Body of pancreas (tissue), 4 donors: ENCODE measurements around the gene FBXO11. TPM values are rescaled to one million over a fixed set of nuclear protein-coding genes. Genes with fewer than 3 reads are reported as not detected.

Experiments
- ATAC-seq: fragments of 150-250 bp; one replicate; pipeline ENCODE4 v1.9.1; 2016
- DNase-seq, 4 donors: peaks; one replicate each; pipeline ENCODE4 v3.0.0-alpha.2; 2019
- H3K27ac ChIP-seq, 4 donors: fragments of 200-600 bp; sonication (generic); 1 replicate in 3 of 4; 2 replicates in 1 of 4; pipeline versions ENCODE4 v1.5.1 to v1.6.1; 2016 to 2019; ENCODE audit warnings: mild to moderate bottlenecking in 1 of 4, mixed read lengths in 1 of 4, moderate library complexity in 1 of 4
- H3K27me3 ChIP-seq, 2 donors: fragments of 200-600 bp; sonication (generic); one replicate each; pipeline ENCODE4 v1.6.0; 2016; ENCODE audit warnings: mild to moderate bottlenecking in 1 of 2
- H3K36me3 ChIP-seq, 2 donors: fragments of 200-600 bp; sonication (generic); replicated peaks in 1 of 2; 2 replicates each; pipeline ENCODE4 v1.5.1; 2016; ENCODE audit warnings: low read depth in 2 of 2; ENCODE audit not compliant: insufficient read depth in 1 of 2
- H3K4me1 ChIP-seq: fragments of 200-600 bp; sonication (generic); one replicate; pipeline ENCODE4 v1.6.0; 2016
- H3K4me3 ChIP-seq, 2 donors: fragments of 200-600 bp; sonication (generic); 1 replicate in 1 of 2; 2 replicates in 1 of 2; pipeline ENCODE4 v1.5.1; 2016 to 2019
- H3K9me3 ChIP-seq, 3 donors: fragments of 200-600 bp; sonication (generic); 1 replicate in 2 of 3; 2 replicates in 1 of 3; pipeline ENCODE4 v1.5.1; 2016
- CTCF ChIP-seq, 7 experiments: fragments of 450-650 bp in 4 of 7; fragments of 200-600 bp in 3 of 7; sonication (generic) in 3 of 7; IDR thresholded peaks; one replicate each; pipeline ENCODE4 v1.5.1; 2016 to 2019; ENCODE audit warnings: antibody characterized with exemption in 7 of 7
- POLR2A ChIP-seq, 3 donors: fragments of 450-650 bp; IDR thresholded peaks; one replicate each; pipeline ENCODE4 v1.6.1; 2016; ENCODE audit warnings: antibody characterized with exemption in 3 of 3, mild to moderate bottlenecking in 2 of 3
- WGBS, 2 donors: methylation state at CpG; one replicate each; pipeline ENCODE4 v1.1.5; 2017; 5-methylcytosine and 5-hydroxymethylcytosine counted together
- intact Hi-C: fragments of 100-400 bp; cut with DNase I; formaldehyde crosslinking; loops from one replicate; pipeline ENCODE4 v1.15.1; 2023
- total RNA-seq, 2 donors: library from RNA; depleted of rRNA; stranded (reverse); fragments of >200 nt; gene quantifications; one replicate each; pipeline ENCODE4 v1.1.0, GENCODE V29; 2016

FBXO11 gene
- total RNA-seq, 2 donors from 2014 or later: 25.1 to 41.0 TPM

GRCh38 chr2:47798631-47799030 lies 107.7 kb downstream of the FBXO11 start:
- TF ChIP-seq POLR2A (IDR thresholded peaks at IDR 0.05) (no peak), CTCF (IDR thresholded peaks at IDR 0.05) (no peak)
- no peaks in the 10 kb centered on the region for H3K4me1 ChIP-seq
- ATAC-seq (no peak), DNase-seq (no peak)
- H3K36me3 ChIP-seq: peaks cover 0 to 26% of the 10 kb centered on the region in 2 donors
- intact Hi-C loops: no loop called here
- no peaks in the 10 kb centered on the region for H3K27me3 ChIP-seq
- H3K9me3 ChIP-seq: no peaks in the 10 kb centered on the region
- no peak overlapping the region for H3K4me3 ChIP-seq
- H3K27ac ChIP-seq: peak overlapping the region in 1 of 4 donors; percentile 20
- 64 to 90% methylated on average over 6 of the region's 6 CpGs for WGBS, 2 donors

GRCh38 chr2:47796090-47796697 lies 110.1 kb downstream of the FBXO11 start:
- intact Hi-C loops: no loop called here
- H3K4me3 ChIP-seq: no peak overlapping the region
- H3K27me3 ChIP-seq: no peaks in the 10 kb centered on the region
- no peak for ATAC-seq
- peaks cover 3% of the 10 kb centered on the region for H3K4me1 ChIP-seq
- H3K36me3 ChIP-seq: peaks cover 0 to 16% of the 10 kb centered on the region in 2 donors
- no peaks in the 10 kb centered on the region for H3K9me3 ChIP-seq
- no peak for DNase-seq
- TF ChIP-seq CTCF (IDR thresholded peaks at IDR 0.05) (no peak), POLR2A (IDR thresholded peaks at IDR 0.05) (no peak)
- H3K27ac ChIP-seq: no peak overlapping the region
- WGBS, 2 donors: 79 to 88% methylated on average over 2 of the region's 2 CpGs

DNA sequence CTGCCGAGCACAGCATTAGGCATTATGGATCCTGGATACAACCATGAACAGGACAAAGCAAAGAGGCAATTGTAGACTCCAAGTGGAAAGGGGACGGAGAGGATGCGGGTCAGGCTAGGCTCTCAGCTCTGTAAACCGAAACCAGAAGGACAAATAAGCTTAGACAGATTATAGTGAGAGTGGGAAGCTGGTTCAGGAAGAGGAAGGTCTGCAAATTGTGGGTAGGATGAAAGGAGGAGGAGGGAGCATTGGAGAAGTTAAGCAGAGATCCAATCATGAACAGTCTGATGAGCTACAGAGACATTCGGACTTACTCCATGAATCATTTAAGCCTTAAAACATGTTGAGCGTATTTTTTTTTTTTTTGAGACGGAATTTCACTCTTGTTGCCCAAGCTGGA lies 120.3 kb downstream of the FBXO11 start:
- no peak for ATAC-seq
- no peaks in the 10 kb centered on the region for H3K36me3 ChIP-seq
- peaks cover 39% of the 10 kb centered on the region for H3K4me1 ChIP-seq
- H3K4me3 ChIP-seq: no peak overlapping the region
- no peak for DNase-seq
- H3K27me3 ChIP-seq: no peaks in the 10 kb centered on the region
- no peaks in the 10 kb centered on the region for H3K9me3 ChIP-seq
- intact Hi-C loops: no loop called here
- TF ChIP-seq POLR2A (IDR thresholded peaks at IDR 0.05) (no peak), CTCF (IDR thresholded peaks at IDR 0.05) (no peak)
- no peak overlapping the region for H3K27ac ChIP-seq
- WGBS, 2 donors: 65 to 88% methylated on average over 7 of the region's 7 CpGs

GRCh38 chr2:47784352-47784851 lies 121.9 kb downstream of the FBXO11 start:
- Histone ChIP-seq H3K27me3 (no peaks in the 10 kb centered on the region), H3K36me3 (no peaks in the 10 kb centered on the region), H3K9me3 (no peaks in the 10 kb centered on the region), H3K27ac (peak overlapping the region; percentile 92 to 97 (median 94)), H3K4me3 (peak overlapping the region in 1 of 2 donors; percentile 77), H3K4me1 (peaks cover 23% of the 10 kb centered on the region)
- ATAC-seq (no peak), DNase-seq (no peak)
- TF ChIP-seq POLR2A (IDR thresholded peaks at IDR 0.05) (no peak), CTCF (IDR thresholded peaks at IDR 0.05) (no peak)
- intact Hi-C loops: no loop called here
- WGBS, 2 donors: 44 to 52% methylated on average over 26 to 28 of the region's 28 CpGs
